Measurements from ENCODE around the gene RPS6KA2. TPM values are rescaled to one million over a fixed set of nuclear protein-coding genes. Genes with fewer than 3 reads are reported as not detected.
A peak's percentile ranks its signal among the peaks of the same experiment; 100 is the strongest.

Gene RPS6KA2
- polyA plus RNA-seq, 1 donor (not counting 4 experiments of a cell fraction or from before 2014, with no cell fraction given), result 8.2 TPM

- FAIRE-seq (peak; percentile 17), DNase-seq (ENCODE audit: low read depth, low spot score) (no peak)
- no peak overlapping the region for H3K4me2 ChIP-seq (ENCODE audit: control insufficient read depth, extremely low read depth, insufficient read depth, low read depth, low read length)
- no peak overlapping the region for H3K4me3 ChIP-seq (ENCODE audit: control insufficient read depth in 2 of 3, extremely low read depth in 1 of 3, insufficient read depth in 2 of 3, low read depth in 1 of 3, low read length in 3 of 3)
- dilution Hi-C loops (cut with MboI; ENCODE audit: extremely low pct_ligation_motif_present, low sequenced_read_pairs), result no loop called here
- H3K4me1 ChIP-seq (ENCODE audit: control insufficient read depth, extremely low read depth, insufficient read depth, low read length), result peaks cover 9% of the 10 kb centered on the region
- no peaks in the 10 kb centered on the region for H4K20me1 ChIP-seq (ENCODE audit: control insufficient read depth, extremely low read depth, insufficient read depth, low read length)
- no peak overlapping the region for H3K9ac ChIP-seq (ENCODE audit: control insufficient read depth, extremely low read depth, insufficient read depth, low read length)
- no peak overlapping the region for H2AFZ ChIP-seq (ENCODE audit: control insufficient read depth, low read length)
- peaks cover 9% of the 10 kb centered on the region for H3K27me3 ChIP-seq (ENCODE audit: control insufficient read depth, extremely low read depth, insufficient read depth, low read length)
- no peaks in the 10 kb centered on the region for H3K9me3 ChIP-seq (ENCODE audit: control insufficient read depth, low read depth, low read length)
- no peak for TF ChIP-seq EZH2 (IDR thresholded peaks at IDR 0.05; ENCODE audit: low read length)
- TF ChIP-seq, protein P1, sequence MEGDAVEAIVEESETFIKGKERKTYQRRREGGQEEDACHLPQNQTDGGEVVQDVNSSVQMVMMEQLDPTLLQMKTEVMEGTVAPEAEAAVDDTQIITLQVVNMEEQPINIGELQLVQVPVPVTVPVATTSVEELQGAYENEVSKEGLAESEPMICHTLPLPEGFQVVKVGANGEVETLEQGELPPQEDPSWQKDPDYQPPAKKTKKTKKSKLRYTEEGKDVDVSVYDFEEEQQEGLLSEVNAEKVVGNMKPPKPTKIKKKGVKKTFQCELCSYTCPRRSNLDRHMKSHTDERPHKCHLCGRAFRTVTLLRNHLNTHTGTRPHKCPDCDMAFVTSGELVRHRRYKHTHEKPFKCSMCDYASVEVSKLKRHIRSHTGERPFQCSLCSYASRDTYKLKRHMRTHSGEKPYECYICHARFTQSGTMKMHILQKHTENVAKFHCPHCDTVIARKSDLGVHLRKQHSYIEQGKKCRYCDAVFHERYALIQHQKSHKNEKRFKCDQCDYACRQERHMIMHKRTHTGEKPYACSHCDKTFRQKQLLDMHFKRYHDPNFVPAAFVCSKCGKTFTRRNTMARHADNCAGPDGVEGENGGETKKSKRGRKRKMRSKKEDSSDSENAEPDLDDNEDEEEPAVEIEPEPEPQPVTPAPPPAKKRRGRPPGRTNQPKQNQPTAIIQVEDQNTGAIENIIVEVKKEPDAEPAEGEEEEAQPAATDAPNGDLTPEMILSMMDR (optimal IDR thresholded peaks at IDR 0.05 in 1 of 3, IDR thresholded peaks at IDR 0.05 in 1 of 3, conservative IDR thresholded peaks at IDR 0.05 in 1 of 3; ENCODE audit: extremely low read depth in 1 of 3, insufficient read depth in 2 of 3, low read length in 3 of 3), result no peak
- no peaks in the 10 kb centered on the region for H3K79me2 ChIP-seq (ENCODE audit: control insufficient read depth, insufficient read depth, low read length)
- no peak overlapping the region for H3K27ac ChIP-seq (ENCODE audit: control insufficient read depth, insufficient read depth, low read length)
- H3K36me3 ChIP-seq (ENCODE audit: control insufficient read depth in 2 of 2, extremely low read depth in 1 of 2, insufficient read depth in 2 of 2, low read length in 2 of 2), result no peaks in the 10 kb centered on the region
- H3K9me1 ChIP-seq (ENCODE audit: control insufficient read depth, extremely low read depth, insufficient read depth, low read length), result no peaks in the 10 kb centered on the region
Observed at GRCh38 chr6:166642646-166643045, 15.6 kb upstream of the RPS6KA2 start.

DNA sequence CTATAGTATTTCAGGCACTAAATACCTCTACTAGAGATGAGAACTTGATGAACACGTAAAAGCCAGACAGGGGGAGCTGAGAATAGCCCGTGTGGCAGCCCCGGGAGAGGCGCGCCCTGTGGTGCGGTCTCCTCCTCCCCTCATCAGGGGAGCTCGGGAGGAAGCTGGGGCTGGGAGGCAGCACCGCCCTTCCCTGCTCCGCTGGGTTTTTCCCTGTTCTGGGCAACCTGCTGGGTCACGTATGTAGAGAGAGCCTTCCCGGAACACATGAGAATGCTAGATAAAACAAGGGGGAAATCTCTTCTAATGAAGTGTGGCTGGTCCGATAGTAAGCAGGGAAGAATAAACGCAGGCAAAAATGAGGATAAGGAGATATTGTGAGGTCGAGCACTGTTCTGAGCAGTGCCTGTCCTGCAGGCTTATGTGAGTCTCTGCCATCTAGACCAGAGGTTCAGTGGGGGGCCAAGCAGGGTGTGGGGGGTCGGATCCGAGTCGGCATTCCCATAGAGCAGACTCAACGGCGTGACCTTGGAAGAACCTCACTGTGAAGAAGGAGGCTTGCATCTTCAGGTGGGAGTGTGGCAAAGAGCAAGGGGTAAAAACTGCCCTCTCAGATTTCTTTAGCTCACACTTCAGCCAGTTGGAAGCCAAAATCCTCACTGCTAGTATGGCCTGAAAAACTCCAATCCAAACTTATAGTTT, 13.4 kb upstream of the RPS6KA2 start:
- DNase-seq (ENCODE audit: low read depth, low spot score) (no peak), FAIRE-seq (no peak)
- Histone ChIP-seq H3K9me1 (ENCODE audit: control insufficient read depth, extremely low read depth, insufficient read depth, low read length) (no peaks in the 10 kb centered on the region), H3K9ac (ENCODE audit: control insufficient read depth, extremely low read depth, insufficient read depth, low read length) (peak overlapping the region; percentile 2), H3K79me2 (ENCODE audit: control insufficient read depth, insufficient read depth, low read length) (no peaks in the 10 kb centered on the region), H2AFZ (ENCODE audit: control insufficient read depth, low read length) (peak overlapping the region; percentile 78), H3K27ac (ENCODE audit: control insufficient read depth, insufficient read depth, low read length) (no peak overlapping the region), H3K4me1 (ENCODE audit: control insufficient read depth, extremely low read depth, insufficient read depth, low read length) (peaks cover 13% of the 10 kb centered on the region), H3K36me3 (ENCODE audit: control insufficient read depth in 2 of 2, extremely low read depth in 1 of 2, insufficient read depth in 2 of 2, low read length in 2 of 2) (no peaks in the 10 kb centered on the region), H3K4me3 (ENCODE audit: control insufficient read depth in 2 of 3, extremely low read depth in 1 of 3, insufficient read depth in 2 of 3, low read depth in 1 of 3, low read length in 3 of 3) (peak overlapping the region in 1 of 3 experiments; percentile 48), H3K27me3 (ENCODE audit: control insufficient read depth, extremely low read depth, insufficient read depth, low read length) (peaks cover 3% of the 10 kb centered on the region), H4K20me1 (ENCODE audit: control insufficient read depth, extremely low read depth, insufficient read depth, low read length) (no peaks in the 10 kb centered on the region), H3K9me3 (ENCODE audit: control insufficient read depth, low read depth, low read length) (no peaks in the 10 kb centered on the region), H3K4me2 (ENCODE audit: control insufficient read depth, extremely low read depth, insufficient read depth, low read depth, low read length) (peak overlapping the region; percentile 77)
- dilution Hi-C loops (cut with MboI; ENCODE audit: extremely low pct_ligation_motif_present, low sequenced_read_pairs), result no loop called here
- no peak for TF ChIP-seq EZH2 (IDR thresholded peaks at IDR 0.05; ENCODE audit: low read length)
- TF ChIP-seq, protein P1 (optimal IDR thresholded peaks at IDR 0.05 in 1 of 3, IDR thresholded peaks at IDR 0.05 in 1 of 3, conservative IDR thresholded peaks at IDR 0.05 in 1 of 3; ENCODE audit: extremely low read depth in 1 of 3, insufficient read depth in 2 of 3, low read length in 3 of 3), result no peak
